Measurements from ENCODE around the gene PKDCC. TPM values are rescaled to one million over a fixed set of nuclear protein-coding genes. Genes with fewer than 3 reads are reported as not detected.
A peak's percentile ranks its signal among the peaks of the same experiment; 100 is the strongest.

The PKDCC gene
- total RNA-seq, 4 donors from 2014 or later: 5.9 to 21.4 (median 12.7) TPM

GRCh38 chr2:42086500-42086953, 38.7 kb downstream of the PKDCC start:
- WGBS, 2 donors: 20 to 44% methylated on average over 2 to 6 of the region's 6 CpGs
- H3K27ac ChIP-seq: no peak overlapping the region
- H3K9me3 ChIP-seq: no peaks in the 10 kb centered on the region
- H3K36me3 ChIP-seq: no peaks in the 10 kb centered on the region
- H3K4me3 ChIP-seq (replicated peaks in 1 of 3): no peak overlapping the region
- DNase-seq: peak; percentile 20 to 39
- H3K4me1 ChIP-seq: no peaks in the 10 kb centered on the region
- intact Hi-C loops (cut with DNase I): loop anchor here (2.0 to 5.0 kb wide), 2 partner anchors 218 to 234 kb away; no protein-coding TSS in a partner anchor
- H3K27me3 ChIP-seq: no peaks in the 10 kb centered on the region
- no peak for TF ChIP-seq POLR2A (IDR thresholded peaks at IDR 0.05)
- peak; percentile 54 to 91 (median 72) for TF ChIP-seq CTCF (IDR thresholded peaks at IDR 0.05)

- 90 to 96% methylated on average over 3 of the region's 3 CpGs for WGBS, 2 donors
- H3K36me3 ChIP-seq: no peaks in the 10 kb centered on the region
- DNase-seq: no peak
- no peaks in the 10 kb centered on the region for H3K9me3 ChIP-seq
- no peaks in the 10 kb centered on the region for H3K27me3 ChIP-seq
- TF ChIP-seq CTCF (IDR thresholded peaks at IDR 0.05): no peak
- H3K27ac ChIP-seq: no peak overlapping the region
- H3K4me3 ChIP-seq (replicated peaks in 1 of 3): no peak overlapping the region
- intact Hi-C loops (cut with DNase I): loop anchor here (2.0 to 5.0 kb wide), 2 partner anchors 218 to 235 kb away; no protein-coding TSS in a partner anchor
- H3K4me1 ChIP-seq: peaks cover 0 to 5% of the 10 kb centered on the region in 2 donors
These were observed 39.5 kb downstream of the PKDCC start for GRCh38 chr2:42087137-42087856.

- Histone ChIP-seq H3K36me3 (no peaks in the 10 kb centered on the region), H3K4me1 (peaks cover 0 to 6% of the 10 kb centered on the region in 2 donors), H3K27me3 (no peaks in the 10 kb centered on the region), H3K27ac (no peak overlapping the region), H3K9me3 (no peaks in the 10 kb centered on the region), H3K4me3 (replicated peaks in 1 of 3) (no peak overlapping the region)
- WGBS, 2 donors: 74 to 81% methylated on average over 2 of the region's 2 CpGs
- intact Hi-C loops (cut with DNase I): loop anchor here (2.0 to 5.0 kb wide), 2 partner anchors 219 to 236 kb away; no protein-coding TSS in a partner anchor
- TF ChIP-seq CTCF (IDR thresholded peaks at IDR 0.05): no peak
- TF ChIP-seq POLR2A (IDR thresholded peaks at IDR 0.05): no peak
- DNase-seq: no peak
These were observed 40.0 kb downstream of the PKDCC start for GRCh38 chr2:42087857-42088195.

- peak in 1 of 2 donors; percentile 57 for DNase-seq
- H3K27me3 ChIP-seq: no peaks in the 10 kb centered on the region
- H3K9me3 ChIP-seq: no peaks in the 10 kb centered on the region
- no peaks in the 10 kb centered on the region for H3K36me3 ChIP-seq
- no peak overlapping the region for H3K4me3 ChIP-seq (replicated peaks in 1 of 3)
- peaks cover 0 to 6% of the 10 kb centered on the region in 2 donors for H3K4me1 ChIP-seq
- WGBS, 2 donors: 66 to 73% methylated on average over 16 of the region's 16 CpGs
- H3K27ac ChIP-seq: no peak overlapping the region
- TF ChIP-seq CTCF (IDR thresholded peaks at IDR 0.05): peak in 4 of 6 experiments; percentile 30 to 59 (median 42)
- no peak for TF ChIP-seq POLR2A (IDR thresholded peaks at IDR 0.05)
- intact Hi-C loops (cut with DNase I): loop anchor here (5.0 kb wide), 1 partner anchor 237 kb away; no protein-coding TSS in a partner anchor
These were observed 41.6 kb downstream of the PKDCC start for GRCh38 chr2:42089340-42089925.

GRCh38 chr2:42090216-42090615, 42.4 kb downstream of the PKDCC start:
- intact Hi-C loops (cut with DNase I): loop anchor here (10.0 kb wide), 2 partner anchors 245 to 275 kb away; partner anchors contain the start of gene COX7A2L
- no peak overlapping the region for H3K4me3 ChIP-seq (replicated peaks in 1 of 3)
- H3K27me3 ChIP-seq: no peaks in the 10 kb centered on the region
- DNase-seq: no peak
- WGBS, 2 donors: 84 to 93% methylated on average over 5 of the region's 5 CpGs
- H3K4me1 ChIP-seq: peaks cover 0 to 6% of the 10 kb centered on the region in 2 donors
- no peaks in the 10 kb centered on the region for H3K9me3 ChIP-seq
- H3K27ac ChIP-seq: no peak overlapping the region
- H3K36me3 ChIP-seq: no peaks in the 10 kb centered on the region
- TF ChIP-seq CTCF (IDR thresholded peaks at IDR 0.05) (no peak), POLR2A (IDR thresholded peaks at IDR 0.05) (no peak)
